Omental fat pad (tissue), 4 donors: ENCODE measurements around the gene SSBP3. TPM values are rescaled to one million over a fixed set of nuclear protein-coding genes. Genes with fewer than 3 reads are reported as not detected.
"Not testable (repeated sequence)": the region's sequence is repeated elsewhere in the genome, so short reads cannot be mapped to it uniquely, and the experiment has no call there.

ENCODE experiments used
- ATAC-seq: fragments of 150-250 bp; one replicate; pipeline ENCODE4 v1.9.1; 2016; ENCODE audit warnings: mild to moderate bottlenecking, moderate library complexity; ENCODE audit not compliant: low FRiP score
- DNase-seq: peaks from one replicate; pipeline ENCODE4 v3.0.0-alpha.2; 2019; ENCODE audit warnings: low spot score
- CTCF ChIP-seq, 3 donors: fragments of 450-650 bp; IDR thresholded peaks; one replicate each; pipeline ENCODE4 v1.5.1; 2016 to 2017; ENCODE audit warnings: antibody characterized with exemption in 3 of 3, mild to moderate bottlenecking in 3 of 3, moderate library complexity in 2 of 3
- total RNA-seq, 4 donors: library from RNA; depleted of rRNA; stranded (reverse); fragments of >200 nt; gene quantifications; one replicate each; pipeline ENCODE4 v1.1.0, GENCODE V29; 2016

The SSBP3 gene
- total RNA-seq, 4 donors from 2014 or later: 21.0 to 32.6 (median 22.9) TPM

- no peak for ATAC-seq
- TF ChIP-seq CTCF (IDR thresholded peaks at IDR 0.05): no peak
- no peak for DNase-seq
Observed at GRCh38 chr1:54437783-54438182, 31.6 kb upstream of the SSBP3 start.

- DNase-seq: no peak
- no peak for ATAC-seq
- no peak for TF ChIP-seq CTCF (IDR thresholded peaks at IDR 0.05)
Observed at GRCh38 chr1:54436826-54437225, 30.6 kb upstream of the SSBP3 start.

- ATAC-seq: no peak
- no peak for TF ChIP-seq CTCF (IDR thresholded peaks at IDR 0.05)
- DNase-seq: no peak
Observed at GRCh38 chr1:54429838-54430237, 23.6 kb upstream of the SSBP3 start.

- ATAC-seq: no peak
- TF ChIP-seq CTCF (IDR thresholded peaks at IDR 0.05): no peak
- DNase-seq: no peak
Observed at GRCh38 chr1:54428837-54429518, 22.8 kb upstream of the SSBP3 start.

GRCh38 chr1:54425152-54425584 lies 19.0 kb upstream of the SSBP3 start:
- no peak for ATAC-seq
- TF ChIP-seq CTCF (IDR thresholded peaks at IDR 0.05): no peak
- DNase-seq: no peak

- DNase-seq: no peak
- ATAC-seq: no peak
- TF ChIP-seq CTCF (IDR thresholded peaks at IDR 0.05): no peak
Observed at GRCh38 chr1:54424398-54424797, 18.2 kb upstream of the SSBP3 start.

GRCh38 chr1:54421101-54421504 lies 14.9 kb upstream of the SSBP3 start:
- no peak for TF ChIP-seq CTCF (IDR thresholded peaks at IDR 0.05)
- ATAC-seq: no peak
- no peak for DNase-seq

GRCh38 chr1:54418598-54418997 lies 12.4 kb upstream of the SSBP3 start:
- ATAC-seq, DNase-seq: not testable (repeated sequence)
